RWPE2 (cell line): ENCODE data around the gene INSIG1.

ENCODE experiments used
- ATAC-seq: fragments of 200-7000 bp; cut with Tn5 transposase; 3 replicates; pipeline ENCODE4 v1.9.1; 2021; ENCODE audit warnings: low read depth
- DNase-seq: peaks from one replicate; pipeline ENCODE4 v3.0.0-alpha.2; 2020; ENCODE audit warnings: low spot score
- H3K27ac ChIP-seq: fragments of 450-650 bp; 2 replicates; pipeline ENCODE4 v1.5.1; 2017; ENCODE audit warnings: mild to moderate bottlenecking; ENCODE audit not compliant: poor library complexity, severe bottlenecking
- H3K27me3 ChIP-seq: fragments of 250-450 bp; sonication (Bioruptor Pico); 2 replicates; pipeline ENCODE4 v1.5.1; 2021; ENCODE audit warnings: mild to moderate bottlenecking, moderate library complexity; ENCODE audit not compliant: insufficient read depth, poor library complexity, severe bottlenecking
- H3K36me3 ChIP-seq: fragments of 250-450 bp; sonication (Bioruptor Pico); 2 replicates; pipeline ENCODE4 v1.5.1; 2020; ENCODE audit warnings: low read depth, mild to moderate bottlenecking, moderate library complexity
- H3K4me1 ChIP-seq: fragments of 250-450 bp; sonication (Bioruptor Pico); 2 replicates; pipeline ENCODE4 v1.5.1; 2021; ENCODE audit warnings: mild to moderate bottlenecking, moderate library complexity; ENCODE audit not compliant: insufficient read depth, poor library complexity, severe bottlenecking
- H3K4me3 ChIP-seq: fragments of 250-450 bp; sonication (Bioruptor Pico); 2 replicates; pipeline ENCODE4 v1.5.1; 2021; ENCODE audit warnings: mild to moderate bottlenecking, moderate library complexity; ENCODE audit not compliant: severe bottlenecking
- H3K9me3 ChIP-seq: fragments of 250-450 bp; sonication (Bioruptor Pico); 2 replicates; pipeline ENCODE4 v1.5.1; 2021; ENCODE audit warnings: mild to moderate bottlenecking, moderate library complexity; ENCODE audit not compliant: severe bottlenecking
- CTCF ChIP-seq: fragments of 450-650 bp; IDR thresholded peaks from one replicate; pipeline ENCODE4 v1.5.1; 2017; ENCODE audit warnings: mild to moderate bottlenecking, moderate library complexity; ENCODE audit not compliant: poor library complexity, severe bottlenecking

Gene INSIG1

GRCh38 chr7:155309021-155309338, 11.3 kb downstream of the INSIG1 start:
- no peaks in the 10 kb centered on the region for H3K27me3 ChIP-seq
- peaks cover 30% of the 10 kb centered on the region for H3K4me1 ChIP-seq
- no peaks in the 10 kb centered on the region for H3K9me3 ChIP-seq
- H3K27ac ChIP-seq, result no peak overlapping the region
- no peak for TF ChIP-seq CTCF
- no peak overlapping the region for H3K4me3 ChIP-seq
- DNase-seq (no peak), ATAC-seq (no peak)
- peaks cover 60% of the 10 kb centered on the region for H3K36me3 ChIP-seq

GRCh38 chr7:155310425-155311114, 12.9 kb downstream of the INSIG1 start:
- no peak for TF ChIP-seq CTCF
- Histone ChIP-seq H3K9me3 (no peaks in the 10 kb centered on the region), H3K4me3 (no peak overlapping the region), H3K27me3 (no peaks in the 10 kb centered on the region), H3K4me1 (peaks cover 18% of the 10 kb centered on the region), H3K36me3 (peaks cover 46% of the 10 kb centered on the region), H3K27ac (no peak overlapping the region)
- ATAC-seq, result no peak
- DNase-seq, result no peak

GRCh38 chr7:155311826-155312537, 14.3 kb downstream of the INSIG1 start:
- TF ChIP-seq CTCF, result no peak
- Histone ChIP-seq H3K4me3 (no peak overlapping the region), H3K27ac (no peak overlapping the region), H3K9me3 (no peaks in the 10 kb centered on the region), H3K27me3 (no peaks in the 10 kb centered on the region), H3K36me3 (peaks cover 32% of the 10 kb centered on the region), H3K4me1 (peaks cover 5% of the 10 kb centered on the region)
- DNase-seq (no peak), ATAC-seq (no peak)

GRCh38 chr7:155312633-155313032, 15.0 kb downstream of the INSIG1 start:
- Histone ChIP-seq H3K9me3 (no peaks in the 10 kb centered on the region), H3K4me3 (no peak overlapping the region), H3K27ac (no peak overlapping the region), H3K27me3 (no peaks in the 10 kb centered on the region), H3K4me1 (no peaks in the 10 kb centered on the region), H3K36me3 (peaks cover 27% of the 10 kb centered on the region)
- ATAC-seq (peak; percentile 9; the same call in 2 of the 3 replicates), DNase-seq (no peak)
- TF ChIP-seq CTCF, result no peak

GRCh38 chr7:155313096-155313495, 15.4 kb downstream of the INSIG1 start:
- ATAC-seq, result peak; percentile 17; the same call in 2 of the 3 replicates
- peaks cover 23% of the 10 kb centered on the region for H3K36me3 ChIP-seq

More at GRCh38 chr7:155313096-155313495, 15.4 kb downstream of the INSIG1 start:
- H3K9me3 ChIP-seq, result no peaks in the 10 kb centered on the region
- H3K4me1 ChIP-seq, result no peaks in the 10 kb centered on the region
- DNase-seq, result no peak
- H3K4me3 ChIP-seq, result no peak overlapping the region
- H3K27me3 ChIP-seq, result no peaks in the 10 kb centered on the region
- TF ChIP-seq CTCF, result no peak
- H3K27ac ChIP-seq, result no peak overlapping the region
